Heart left ventricle (tissue), 13 donors: ENCODE measurements around the gene SLC25A11.

Source experiments
- CTCF ChIP-seq, 12 donors: fragments of 200-600 bp; sonication (generic) in 4 of 12; IDR thresholded peaks; one replicate each; pipeline versions ENCODE4 v1.5.0 to v1.8.0; 2018 to 2022; ENCODE audit warnings: antibody characterized with exemption in 12 of 12, mild to moderate bottlenecking in 5 of 12
- POLR2A ChIP-seq, 2 donors: fragments of 450-650 bp; IDR thresholded peaks; one replicate each; pipeline ENCODE4 v1.6.1; 2017; ENCODE audit warnings: antibody characterized with exemption in 2 of 2, mild to moderate bottlenecking in 2 of 2, moderate library complexity in 2 of 2
- donor health status: ischemic (EF 13 %, LVEDD 7.1; RV severe dilation, severe dysfunction).
- donor health status: DM: no; HTN: yes; CAD: no.
- donor health status: DM: no; HTN: no; CAD: no.
- donor health status: ischemic (EF 25% LVEDD 6.9; RV normal size, moderate dysfunction).
- donor health status: ischemic (EF 25% LVEDD 5.7; RV mildly dilated, moderate dysfunction).
- donor health status: ischemic (EF 35%, LVEDD 5.7; RV mildly dilated, moderate dysfunction).
- donor health status: nonischemic (EF 11% LVEDD 7.7; RV severe dilation, severe dysfunction).
- donor health status: DM: yes; HTN: yes; CAD: no.
- donor health status: PGD.
- donor health status: ischemic (EF 29% LVEDD 5.4; RV normal size, mild dysfunction).
- donor health status: nonischemic (EF 23%, LVEDD 6.1; RV moderate dilation, normal function).

- TF ChIP-seq POLR2A (IDR thresholded peaks at IDR 0.05) (no peak), CTCF (IDR thresholded peaks at IDR 0.05) (no peak)
Observed at GRCh38 chr17:4935650-4936049, 4.2 kb downstream of the SLC25A11 start.
